ENCODE results near the gene COL1A1.

The COL1A1 gene

GRCh38 chr17:50166518-50167181 is 34.8 kb downstream of the COL1A1 start:
- ChIA-PET POLR2A (no interaction called here), CTCF (interaction anchor here (1.1 to 5.4 kb wide), 9 partner anchors 8 to 130 kb away, joined by 3 to 46 read pairs (median 5); no protein-coding TSS in a partner anchor)
- WGBS (ENCODE audit: insufficient coverage), result 92% methylated on average over 2 of the region's 7 CpGs
- Histone ChIP-seq H3K4me1 (ENCODE audit: control extremely low read depth in 1 of 4, control insufficient read depth in 4 of 4, insufficient read depth in 4 of 4, low read length in 3 of 4) (peaks cover 4 to 28% (median 21%) of the 10 kb centered on the region in 4 experiments), H3K9me3 (ENCODE audit: control extremely low read depth in 1 of 5, control insufficient read depth in 4 of 5, insufficient read depth in 2 of 5, low read depth in 1 of 5, low read length in 4 of 5) (no peaks in the 10 kb centered on the region), H3K27ac (ENCODE audit: insufficient read depth in 1 of 2, low read depth in 1 of 2, low read length in 2 of 2, poor library complexity in 1 of 2, severe bottlenecking in 2 of 2) (no peak overlapping the region), H3K36me3 (ENCODE audit: control insufficient read depth in 4 of 4, insufficient read depth in 4 of 4, low read length in 3 of 4) (no peaks in the 10 kb centered on the region), H3K4me3 (ENCODE audit: control insufficient read depth in 1 of 7, extremely low read depth in 1 of 7, insufficient read depth in 4 of 7, low read depth in 2 of 7, low read length in 6 of 7) (no peak overlapping the region), H3K27me3 (replicated peaks in 2 of 5; ENCODE audit: control insufficient read depth in 4 of 5, insufficient read depth in 5 of 5, low read length in 4 of 5) (no peaks in the 10 kb centered on the region)
- DNase-seq, result no peak

GRCh38 chr17:50165867-50166517 is 35.4 kb downstream of the COL1A1 start, which contains the start of gene SGCA:
Gene SGCA, plus strand, starts transcription at chr17:50166005. Its CDS starts 36 bp downstream, at chr17:50166041.
- 84% methylated on average over 7 of the region's 15 CpGs for WGBS (ENCODE audit: insufficient coverage)
- Histone ChIP-seq H3K27me3 (replicated peaks in 2 of 5; ENCODE audit: control insufficient read depth in 4 of 5, insufficient read depth in 5 of 5, low read length in 4 of 5) (no peaks in the 10 kb centered on the region), H3K4me3 (ENCODE audit: control insufficient read depth in 1 of 7, extremely low read depth in 1 of 7, insufficient read depth in 4 of 7, low read depth in 2 of 7, low read length in 6 of 7) (no peak within 1 kb of the TSS), H3K36me3 (ENCODE audit: control insufficient read depth in 4 of 4, insufficient read depth in 4 of 4, low read length in 3 of 4) (no peaks in the 10 kb centered on the region), H3K4me1 (ENCODE audit: control extremely low read depth in 1 of 4, control insufficient read depth in 4 of 4, insufficient read depth in 4 of 4, low read length in 3 of 4) (peaks cover 6 to 33% (median 25%) of the 10 kb centered on the region in 4 experiments), H3K9me3 (ENCODE audit: control extremely low read depth in 1 of 5, control insufficient read depth in 4 of 5, insufficient read depth in 2 of 5, low read depth in 1 of 5, low read length in 4 of 5) (no peaks in the 10 kb centered on the region), H3K27ac (ENCODE audit: insufficient read depth in 1 of 2, low read depth in 1 of 2, low read length in 2 of 2, poor library complexity in 1 of 2, severe bottlenecking in 2 of 2) (no peak within 1 kb of the TSS)
- ChIA-PET POLR2A (no interaction called here), CTCF (interaction anchor here (1.1 to 3.0 kb wide), 8 partner anchors 9 to 72 kb away, joined by 3 to 11 read pairs (median 6); no protein-coding TSS in a partner anchor)
- DNase-seq, result no peak

GRCh38 chr17:50165466-50165865 is 36.0 kb downstream of the COL1A1 start:
- no peak overlapping the region for H3K4me3 ChIP-seq (ENCODE audit: control insufficient read depth in 1 of 7, extremely low read depth in 1 of 7, insufficient read depth in 4 of 7, low read depth in 2 of 7, low read length in 6 of 7)
- no peak overlapping the region for H3K27ac ChIP-seq (ENCODE audit: insufficient read depth in 1 of 2, low read depth in 1 of 2, low read length in 2 of 2, poor library complexity in 1 of 2, severe bottlenecking in 2 of 2)
- H3K4me1 ChIP-seq (ENCODE audit: control extremely low read depth in 1 of 4, control insufficient read depth in 4 of 4, insufficient read depth in 4 of 4, low read length in 3 of 4), result peaks cover 9 to 37% (median 29%) of the 10 kb centered on the region in 4 experiments
- ChIA-PET CTCF (interaction anchor here (1.1 to 3.0 kb wide), 10 partner anchors 9 to 132 kb away, joined by 3 to 11 read pairs (median 6); no protein-coding TSS in a partner anchor), POLR2A (no interaction called here)
- H3K36me3 ChIP-seq (ENCODE audit: control insufficient read depth in 4 of 4, insufficient read depth in 4 of 4, low read length in 3 of 4), result no peaks in the 10 kb centered on the region
- WGBS (ENCODE audit: insufficient coverage), result 96% methylated on average over 3 of the region's 3 CpGs
- no peak for DNase-seq
- no peaks in the 10 kb centered on the region for H3K27me3 ChIP-seq (replicated peaks in 2 of 5; ENCODE audit: control insufficient read depth in 4 of 5, insufficient read depth in 5 of 5, low read length in 4 of 5)
- H3K9me3 ChIP-seq (ENCODE audit: control extremely low read depth in 1 of 5, control insufficient read depth in 4 of 5, insufficient read depth in 2 of 5, low read depth in 1 of 5, low read length in 4 of 5), result no peaks in the 10 kb centered on the region

- H3K9me3 ChIP-seq (ENCODE audit: control extremely low read depth in 1 of 5, control insufficient read depth in 4 of 5, insufficient read depth in 2 of 5, low read depth in 1 of 5, low read length in 4 of 5), result no peaks in the 10 kb centered on the region
- CTCF ChIA-PET, result interaction anchor here (1.4 to 3.0 kb wide), 8 partner anchors 10 to 133 kb away, joined by 4 to 11 read pairs (median 6); no protein-coding TSS in a partner anchor
- no peaks in the 10 kb centered on the region for H3K36me3 ChIP-seq (ENCODE audit: control insufficient read depth in 4 of 4, insufficient read depth in 4 of 4, low read length in 3 of 4)
- no peak overlapping the region for H3K27ac ChIP-seq (ENCODE audit: insufficient read depth in 1 of 2, low read depth in 1 of 2, low read length in 2 of 2, poor library complexity in 1 of 2, severe bottlenecking in 2 of 2)
- WGBS (ENCODE audit: insufficient coverage), result 99% methylated on average over 9 of the region's 9 CpGs
- DNase-seq, result no peak
- peaks cover 9 to 37% (median 29%) of the 10 kb centered on the region in 4 experiments for H3K4me1 ChIP-seq (ENCODE audit: control extremely low read depth in 1 of 4, control insufficient read depth in 4 of 4, insufficient read depth in 4 of 4, low read length in 3 of 4)
- POLR2A ChIA-PET, result no interaction called here
- no peaks in the 10 kb centered on the region for H3K27me3 ChIP-seq (replicated peaks in 2 of 5; ENCODE audit: control insufficient read depth in 4 of 5, insufficient read depth in 5 of 5, low read length in 4 of 5)
- H3K4me3 ChIP-seq (ENCODE audit: control insufficient read depth in 1 of 7, extremely low read depth in 1 of 7, insufficient read depth in 4 of 7, low read depth in 2 of 7, low read length in 6 of 7), result no peak overlapping the region
These were observed 36.4 kb downstream of the COL1A1 start for GRCh38 chr17:50165066-50165465.

- Histone ChIP-seq H3K9me3 (ENCODE audit: control extremely low read depth in 1 of 5, control insufficient read depth in 4 of 5, insufficient read depth in 2 of 5, low read depth in 1 of 5, low read length in 4 of 5) (no peaks in the 10 kb centered on the region), H3K4me1 (ENCODE audit: control extremely low read depth in 1 of 4, control insufficient read depth in 4 of 4, insufficient read depth in 4 of 4, low read length in 3 of 4) (peaks cover 9 to 37% (median 29%) of the 10 kb centered on the region in 4 experiments), H3K4me3 (ENCODE audit: control insufficient read depth in 1 of 7, extremely low read depth in 1 of 7, insufficient read depth in 4 of 7, low read depth in 2 of 7, low read length in 6 of 7) (no peak overlapping the region), H3K27ac (ENCODE audit: insufficient read depth in 1 of 2, low read depth in 1 of 2, low read length in 2 of 2, poor library complexity in 1 of 2, severe bottlenecking in 2 of 2) (no peak overlapping the region), H3K36me3 (ENCODE audit: control insufficient read depth in 4 of 4, insufficient read depth in 4 of 4, low read length in 3 of 4) (no peaks in the 10 kb centered on the region), H3K27me3 (replicated peaks in 2 of 5; ENCODE audit: control insufficient read depth in 4 of 5, insufficient read depth in 5 of 5, low read length in 4 of 5) (no peaks in the 10 kb centered on the region)
- WGBS (ENCODE audit: insufficient coverage), result 100% methylated on average over 2 of the region's 2 CpGs
- ChIA-PET CTCF (interaction anchor here (1.4 to 3.0 kb wide), 7 partner anchors 10 to 133 kb away, joined by 4 to 9 read pairs (median 6); no protein-coding TSS in a partner anchor), POLR2A (no interaction called here)
- DNase-seq, result no peak
These were observed 36.8 kb downstream of the COL1A1 start for GRCh38 chr17:50164697-50164988.

- H3K4me3 ChIP-seq (ENCODE audit: control insufficient read depth in 1 of 7, extremely low read depth in 1 of 7, insufficient read depth in 4 of 7, low read depth in 2 of 7, low read length in 6 of 7), result peak overlapping the region in 1 of 7 experiments; percentile 23
- DNase-seq, result peak in 2 of 3 donors; percentile 53 to 55
- WGBS (ENCODE audit: insufficient coverage), result 92% methylated on average over 8 of the region's 11 CpGs
- ChIA-PET POLR2A (no interaction called here), CTCF (interaction anchor here (1.0 to 3.0 kb wide), 9 partner anchors 9 to 134 kb away, joined by 3 to 9 read pairs (median 5); no protein-coding TSS in a partner anchor)
- no peak overlapping the region for H3K27ac ChIP-seq (ENCODE audit: insufficient read depth in 1 of 2, low read depth in 1 of 2, low read length in 2 of 2, poor library complexity in 1 of 2, severe bottlenecking in 2 of 2)
- H3K27me3 ChIP-seq (replicated peaks in 2 of 5; ENCODE audit: control insufficient read depth in 4 of 5, insufficient read depth in 5 of 5, low read length in 4 of 5), result no peaks in the 10 kb centered on the region
- H3K4me1 ChIP-seq (ENCODE audit: control extremely low read depth in 1 of 4, control insufficient read depth in 4 of 4, insufficient read depth in 4 of 4, low read length in 3 of 4), result peaks cover 9 to 37% (median 29%) of the 10 kb centered on the region in 4 experiments
- H3K36me3 ChIP-seq (ENCODE audit: control insufficient read depth in 4 of 4, insufficient read depth in 4 of 4, low read length in 3 of 4), result no peaks in the 10 kb centered on the region
- no peaks in the 10 kb centered on the region for H3K9me3 ChIP-seq (ENCODE audit: control extremely low read depth in 1 of 5, control insufficient read depth in 4 of 5, insufficient read depth in 2 of 5, low read depth in 1 of 5, low read length in 4 of 5)
These were observed 37.4 kb downstream of the COL1A1 start for GRCh38 chr17:50163843-50164696.

All from common myeloid progenitor, CD34-positive (primary cell).